ENCODE results near the gene IQGAP2. TPM values are rescaled to one million over a fixed set of nuclear protein-coding genes. Genes with fewer than 3 reads are reported as not detected.

IQGAP2 gene
- total and polyA plus RNA-seq, 2 of the 8 experiments (the other 6 are each of a cell fraction or from before 2014, with no cell fraction given) = 19.7 to 66.0 TPM

GRCh38 chr5:76500633-76501393 is 97.7 kb downstream of the IQGAP2 start:
- Histone ChIP-seq H2BK15ac (ENCODE audit: low read length) (no peak overlapping the region), H3K27me3 (replicated peaks in 1 of 4; ENCODE audit: control insufficient read depth in 3 of 4, extremely low read depth in 1 of 4, insufficient read depth in 3 of 4, low read length in 3 of 4) (no peaks in the 10 kb centered on the region), H3K23me2 (ENCODE audit: low read depth, low read length) (peaks cover 2% of the 10 kb centered on the region; the same call in 1 of the 2 replicates), H2AFZ (ENCODE audit: low read length) (no peak overlapping the region), H3K79me2 (ENCODE audit: control insufficient read depth in 1 of 2, insufficient read depth in 2 of 2, low read length in 2 of 2) (peaks cover 0 to 7% of the 10 kb centered on the region in 2 experiments; a peak in 1 of 4 replicates), H3K79me1 (ENCODE audit: low read depth, low read length) (0 out of 2 replicates have a peak, but pooled peaks cover 3% of the 10 kb centered on the region), H4K20me1 (replicated peaks in 1 of 2; ENCODE audit: control insufficient read depth in 1 of 2, insufficient read depth in 2 of 2, low read length in 2 of 2) (peaks cover 0 to 2% of the 10 kb centered on the region in 2 experiments), H4K91ac (replicated peaks; ENCODE audit: insufficient read length, low read length) (no peak overlapping the region), H3K23ac (ENCODE audit: insufficient read length) (no peak overlapping the region), H2AK5ac (ENCODE audit: low read depth, low read length) (no peak overlapping the region), H3K9me3 (ENCODE audit: insufficient read depth in 2 of 2, low read depth in 1 of 2, low read length in 1 of 2) (no peaks in the 10 kb centered on the region), H2BK120ac (replicated peaks; ENCODE audit: low read depth, low read length) (no peak overlapping the region), H3K27ac (ENCODE audit: low read depth, low read length) (no peak overlapping the region), H3K18ac (ENCODE audit: extremely low read depth, low read length) (no peak overlapping the region), H3K4me1 (replicated peaks in 1 of 4; ENCODE audit: control insufficient read depth in 3 of 4, insufficient read depth in 4 of 4, low read length in 3 of 4) (peaks cover 7 to 31% (median 26%) of the 10 kb centered on the region in 4 experiments; a peak in 6 of 7 replicates), H3K4me3 (ENCODE audit: extremely low read depth in 1 of 4, insufficient read depth in 2 of 4, low read depth in 3 of 4, low read length in 4 of 4) (no peak overlapping the region), H3K14ac (ENCODE audit: insufficient read length) (no peak overlapping the region), H4K8ac (ENCODE audit: extremely low read depth, insufficient read depth, low read length) (no peak overlapping the region), H3K4ac (replicated peaks; ENCODE audit: insufficient read length, low read depth, low read length) (no peak overlapping the region), H3K56ac (replicated peaks; ENCODE audit: insufficient read length, low read depth, low read length) (no peak overlapping the region), H3K9ac (replicated peaks in 1 of 4; ENCODE audit: extremely low read depth in 1 of 4, low read depth in 3 of 4, low read length in 3 of 4) (no peak overlapping the region), H4K5ac (ENCODE audit: insufficient read length, low read depth, low read length) (no peak overlapping the region), H3K36me3 (ENCODE audit: control insufficient read depth in 2 of 4, insufficient read depth in 4 of 4, low read length in 3 of 4) (no peaks in the 10 kb centered on the region), H2BK12ac (ENCODE audit: low read depth, low read length) (no peak overlapping the region; the same call in 1 of the 2 replicates), H2BK5ac (ENCODE audit: low read depth, low read length) (no peak overlapping the region; the same call in 1 of the 2 replicates), H2BK20ac (ENCODE audit: low read length) (no peak overlapping the region), H3K4me2 (ENCODE audit: insufficient read depth in 1 of 2, low read depth in 2 of 2, low read length in 2 of 2) (no peak overlapping the region)
- TF ChIP-seq SP1 (IDR thresholded peaks at IDR 0.05; ENCODE audit: low read depth, low read length) = no peak
- TF ChIP-seq TAF7 (optimal IDR thresholded peaks at IDR 0.05; ENCODE audit: borderline replicate concordance, low read depth, low read length) = no peak
- no peak for TF ChIP-seq USF2 (IDR thresholded peaks at IDR 0.05; ENCODE audit: low read length)
- TF ChIP-seq SAP30 (IDR thresholded peaks at IDR 0.05; ENCODE audit: insufficient read depth, insufficient replicate concordance, low read length) = no peak
- no peak for TF ChIP-seq NRF1 (IDR thresholded peaks at IDR 0.05; ENCODE audit: low read depth, low read length)
- DNase-seq (ENCODE audit: low read depth in 1 of 2, low spot score in 2 of 2) (no peak), FAIRE-seq (no peak)
- POLR2A ChIA-PET (ENCODE audit: partially characterized antibody) = interaction anchor here (0.7 to 2.6 kb wide), 3 partner anchors 11 to 74 kb away, joined by 3 to 7 read pairs (median 5); no protein-coding TSS in a partner anchor
- CTCF ChIA-PET (ENCODE audit: partially characterized antibody) = interaction anchor here (0.7 to 3.5 kb wide), 6 partner anchors 14 to 97 kb away, joined by 3 to 26 read pairs (median 3); partner anchors contain the start of gene IQGAP2
- WGBS, 2 experiments (ENCODE audit: extremely low coverage in 1 of 2, insufficient coverage in 1 of 2, insufficient read length in 1 of 2, insufficient replicate concordance in 2 of 2, low coverage in 1 of 2, low lambda C conversion rate in 2 of 2, missing lambda C conversion rate in 1 of 2) = 85% methylated on average over 5 of the region's 5 CpGs; no CpG with 5 or more reads in 1 of the 2 experiments

All from H1 (cell line).